GM12878 (cell line): ENCODE measurements around the gene SMG6. TPM values are rescaled to one million over a fixed set of nuclear protein-coding genes. Genes with fewer than 3 reads are reported as not detected.

Experiments
- ATAC-seq: fragments of 200-7000 bp; cut with Tn5 transposase; 3 replicates; pipeline ENCODE4 v1.9.1; 2020; ENCODE audit warnings: mild to moderate bottlenecking, moderate library complexity
- BruUV-seq: library from RNA; stranded (reverse); fragments of 400-500 nt; replicated peaks from 2 replicates; lab custom pipeline; 2021; lab: Mats Ljungman, UMichigan
- CTCF ChIA-PET: fragments of 300-600 bp; sonication (Branson Sonifier 250); formaldehyde crosslinking; extraction: SDS; loops from one replicate; lab custom pipeline; 2021; ENCODE audit warnings: inconsistent platforms; lab: Yijun Ruan, JAX
- POLR2A ChIA-PET: fragments of 350-600 bp; formaldehyde crosslinking; extraction: SDS; loops from one replicate; lab custom pipeline; 2021; ENCODE audit warnings: inconsistent platforms; lab: Charles Lee
- RAD21 ChIA-PET: fragments of 300-600 bp; sonication (Branson Sonifier 250); formaldehyde crosslinking; loops from one replicate; lab custom pipeline; 2023; ENCODE audit warnings: antibody characterized with exemption; ENCODE audit not compliant: unreplicated experiment; lab: Charles Lee
- SMC1A ChIA-PET: fragments of 300-600 bp; sonication (Branson Sonifier 250); formaldehyde crosslinking; loops from one replicate; lab custom pipeline; 2023; ENCODE audit not compliant: unreplicated experiment, uncharacterized antibody; lab: Charles Lee
- DNase-seq: peaks from one replicate; pipeline ENCODE4 v3.0.0-alpha.2; 2011; ENCODE audit warnings: low read depth, low spot score
- FAIRE-seq: peaks from 3 replicates; lab custom pipeline; 2011; peaks lifted over from hg19 to GRCh38; lab: Jason Lieb, UNC
- H2AFZ ChIP-seq: 2 replicates; pipeline ENCODE4 v1.6.0; 2011; ENCODE audit warnings: low read depth, low read length, control low read depth; ENCODE audit not compliant: control insufficient read depth
- H3K27ac ChIP-seq: 2 replicates; pipeline ENCODE4 v1.5.1; 2011; ENCODE audit warnings: control low read depth; ENCODE audit not compliant: control insufficient read depth, insufficient read depth
- H3K27me3 ChIP-seq, 2 experiments: replicated peaks in 1 of 2; 2 replicates each; pipeline versions ENCODE4 v1.6.0 to v1.6.1; 2011; ENCODE audit warnings: low read length in 1 of 2; ENCODE audit not compliant: control insufficient read depth in 2 of 2, insufficient read depth in 2 of 2
- H3K36me3 ChIP-seq, 2 experiments: 2 replicates each; pipeline ENCODE4 v1.5.1; 2011; ENCODE audit warnings: low read length in 1 of 2; ENCODE audit not compliant: control insufficient read depth in 2 of 2, insufficient read depth in 2 of 2
- H3K4me1 ChIP-seq: 2 replicates; pipeline ENCODE4 v1.6.1; 2011; ENCODE audit warnings: mild to moderate bottlenecking, low read length, moderate library complexity, mixed read lengths; ENCODE audit not compliant: control insufficient read depth, insufficient read depth
- H3K4me2 ChIP-seq: 2 replicates; pipeline ENCODE4 v1.6.0; 2011; ENCODE audit warnings: control low read depth; ENCODE audit not compliant: control insufficient read depth, insufficient read depth
- H3K4me3 ChIP-seq: fragments of 200-600 bp; sonication (generic); 2 replicates; pipeline ENCODE4 v1.5.1; 2016
- H3K79me2 ChIP-seq: 2 replicates; pipeline ENCODE4 v1.6.0; 2011; ENCODE audit warnings: low read length; ENCODE audit not compliant: control insufficient read depth, insufficient read depth
- H3K9ac ChIP-seq: 2 replicates; pipeline ENCODE4 v1.8.0; 2011; ENCODE audit warnings: low read length, control low read depth, mixed read lengths; ENCODE audit not compliant: control insufficient read depth, insufficient read depth
- H3K9me3 ChIP-seq: replicated peaks from 3 replicates; pipeline ENCODE4 v1.5.1; 2011; ENCODE audit warnings: mild to moderate bottlenecking, low read length; ENCODE audit not compliant: control insufficient read depth, insufficient read depth
- H4K20me1 ChIP-seq: 2 replicates; pipeline ENCODE4 v1.6.0; 2011; ENCODE audit not compliant: control insufficient read depth, insufficient read depth
- CEBPB ChIP-seq, 2 experiments: fragments of 150-350 bp in 1 of 2; IDR thresholded peaks; 2 replicates each; pipeline ENCODE4 v1.6.1; 2012 to 2014; ENCODE audit warnings: low read depth in 2 of 2, low read length in 2 of 2, borderline replicate concordance in 1 of 2, inconsistent platforms in 1 of 2
- CHD1 ChIP-seq: IDR thresholded peaks from 2 replicates; pipeline ENCODE4 v1.6.1; 2012; ENCODE audit warnings: low read depth, low read length, improper control_type of control experiment
- IKZF1 ChIP-seq: fragments of 450-650 bp; conservative IDR thresholded peaks from 2 replicates; pipeline ENCODE4 v1.6.1; 2017; ENCODE audit warnings: antibody characterized with exemption, mild to moderate bottlenecking
- LARP7 ChIP-seq: fragments of 450-650 bp; IDR thresholded peaks from 2 replicates; pipeline ENCODE4 v1.6.1; 2017; ENCODE audit warnings: mild to moderate bottlenecking
- MEF2A ChIP-seq: IDR thresholded peaks from 2 replicates; pipeline ENCODE4 v1.6.1; 2011; ENCODE audit warnings: low read depth, mild to moderate bottlenecking, low read length, moderate library complexity; ENCODE audit not compliant: insufficient read depth
- MTA3 ChIP-seq: IDR thresholded peaks from 2 replicates; pipeline ENCODE4 v1.6.1; 2012; ENCODE audit warnings: low read length, inconsistent platforms, borderline replicate concordance
- MYB ChIP-seq: fragments of 150-350 bp; IDR thresholded peaks from 2 replicates; pipeline ENCODE4 v1.6.1; 2014; ENCODE audit warnings: mild to moderate bottlenecking, low read depth, low read length, borderline replicate concordance
- NFIC ChIP-seq: IDR thresholded peaks from 2 replicates; pipeline ENCODE4 v1.6.1; 2012; ENCODE audit warnings: low read depth, mild to moderate bottlenecking, inconsistent platforms, low read length, moderate library complexity
- NFYB ChIP-seq: IDR thresholded peaks from 2 replicates; pipeline ENCODE4 v1.6.1; 2011; ENCODE audit warnings: low read depth, mild to moderate bottlenecking, low read length, improper control_type of control experiment, moderate library complexity; ENCODE audit not compliant: insufficient read depth
- POLR2AphosphoS5 ChIP-seq: IDR thresholded peaks from 2 replicates; pipeline ENCODE4 v1.6.1; 2011; ENCODE audit warnings: mild to moderate bottlenecking, low read length, inconsistent platforms
- SIN3A ChIP-seq: IDR thresholded peaks from 2 replicates; pipeline ENCODE4 v1.6.1; 2012; ENCODE audit warnings: low read depth, low read length, improper control_type of control experiment
- SMAD1 ChIP-seq: fragments of 450-650 bp; IDR thresholded peaks from 2 replicates; pipeline ENCODE4 v1.6.1; 2018; ENCODE audit warnings: mild to moderate bottlenecking, low read depth; ENCODE audit not compliant: partially characterized antibody
- SRF ChIP-seq, 2 experiments: IDR thresholded peaks; 2 replicates each; pipeline ENCODE4 v1.6.1; 2011; ENCODE audit warnings: low read depth in 2 of 2, low read length in 2 of 2, mild to moderate bottlenecking in 1 of 2, moderate library complexity in 1 of 2
- WGBS: methylation state at CpG from one replicate; pipeline ENCODE4 v1.1.6; 2016; ENCODE audit warnings: low lambda C conversion rate; ENCODE audit not compliant: insufficient replicate concordance, insufficient coverage; ENCODE audit errors: missing lambda C conversion rate; 5-methylcytosine and 5-hydroxymethylcytosine counted together
- in situ Hi-C: fragments of 300-500 bp; cut with MboI; formaldehyde crosslinking; loops from 9 replicates; pipeline ENCODE4 v1.14.3; 2018; ENCODE audit warnings: mixed read lengths
- intact Hi-C: fragments of 100-400 bp; cut with micrococcal nuclease; formaldehyde crosslinking; loops from one replicate; pipeline ENCODE4 v1.14.2; 2022; ENCODE audit not compliant: unreplicated experiment
- polyA plus RNA-seq, 11 experiments: library from polyadenylated mRNA; depleted of rRNA in 4 of 11; unstranded in 6 of 11; stranded (reverse) in 5 of 11; fragments of >200 nt; fragmentation: Nextera tagmentation in 4 of 11; fragmentation: Illumina TruSeq in 1 of 11; extraction: Ambion mirVana in 4 of 11; extraction: Trizol in 1 of 11; gene quantifications; 1 replicate in 1 of 11; 2 replicates in 10 of 11; pipeline versions ENCODE4 v1.2.1 to v1.2.3, GENCODE V29; 2011 to 2016; ENCODE audit warnings: inconsistent platforms in 2 of 11, missing spikeins in 2 of 11, low read depth in 1 of 11
- total RNA-seq, 4 experiments: library from RNA; depleted of rRNA in 3 of 4; stranded (reverse); fragments of >200 nt in 3 of 4; fragmentation: Illumina TruSeq in 1 of 4; extraction: Trizol in 1 of 4; gene quantifications; 2 replicates each; pipeline versions ENCODE4 v1.2.1 to v1.2.3, GENCODE V29; 2013 to 2021
- TF ChIP-seq, protein P1 (sequence below): IDR thresholded peaks from 2 replicates; pipeline ENCODE4 v1.6.1; 2012; ENCODE audit warnings: low read depth, low read length, improper control_type of control experiment
- TF ChIP-seq, protein P2 (sequence below): fragments of 450-650 bp; IDR thresholded peaks from 2 replicates; pipeline ENCODE4 v1.6.1; 2016; ENCODE audit warnings: mild to moderate bottlenecking, moderate library complexity, borderline replicate concordance
- TF ChIP-seq, protein P3 (sequence below): fragments of 450-650 bp; formaldehyde crosslinking; IDR thresholded peaks from 2 replicates; pipeline ENCODE4 v1.4.0; 2022; ENCODE audit warnings: mild to moderate bottlenecking, moderate library complexity

SMG6 gene
- total and polyA plus RNA-seq, 10 of the 15 experiments (the other 5 are each of a cell fraction or from before 2014, with no cell fraction given), result 0.58 to 28.7 (median 15.7) TPM

DNA sequence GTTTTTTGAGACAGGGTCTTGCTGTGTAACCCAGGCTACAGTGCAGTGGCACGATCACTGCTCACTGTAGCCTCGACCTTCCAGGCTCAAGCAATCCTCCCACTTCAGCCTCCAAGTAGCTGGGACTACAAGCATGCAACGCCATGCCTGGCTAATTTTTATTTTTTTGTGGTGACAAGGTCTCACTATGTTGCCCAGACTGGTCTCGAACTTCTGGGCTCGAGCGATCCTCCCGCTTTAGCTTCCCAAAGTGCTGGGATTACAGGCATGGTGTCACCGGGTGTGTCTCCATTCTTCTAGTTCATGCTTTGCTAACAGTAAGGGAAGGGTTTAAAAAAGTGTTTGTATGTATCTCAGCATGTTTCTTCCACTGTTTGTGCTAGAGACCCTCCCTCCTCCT, 146.9 kb downstream of the SMG6 start:
- H3K4me3 ChIP-seq, result no peak overlapping the region
- H3K27ac ChIP-seq, result no peak overlapping the region
- CTCF ChIA-PET, result interaction anchor here (1.1 to 1.8 kb wide), 4 partner anchors 12 to 91 kb away, joined by 3 to 5 read pairs (median 4); no protein-coding TSS in a partner anchor
- FAIRE-seq, result no peak
- no peak for ATAC-seq
- over 99% methylated on average over 8 of the region's 8 CpGs for WGBS
- no peak overlapping the region for H2AFZ ChIP-seq
- H3K4me1 ChIP-seq, result no peaks in the 10 kb centered on the region
- RAD21 ChIA-PET, result interaction anchor here (1.4 to 2.3 kb wide), 2 partner anchors 67 to 88 kb away, joined by 6 to 7 read pairs; no protein-coding TSS in a partner anchor
- BruUV-seq, result no TSS peak
- SMC1A ChIA-PET, result interaction anchor here (1.3 to 1.4 kb wide), 2 partner anchors 34 to 83 kb away, joined by 3 to 6 read pairs; no protein-coding TSS in a partner anchor
- POLR2A ChIA-PET, result interaction anchor here (0.6 to 0.9 kb wide), 3 partner anchors 26 to 122 kb away, joined by 3 read pairs; no protein-coding TSS in a partner anchor
- no peaks in the 10 kb centered on the region for H4K20me1 ChIP-seq
- in situ Hi-C loops (no loop called here), intact Hi-C loops (no loop called here)
- no peak overlapping the region for H3K9ac ChIP-seq
- no peaks in the 10 kb centered on the region for H3K79me2 ChIP-seq
- no peaks in the 10 kb centered on the region for H3K27me3 ChIP-seq
- DNase-seq, result no peak
- no peak overlapping the region for H3K4me2 ChIP-seq
- H3K9me3 ChIP-seq, result no peaks in the 10 kb centered on the region
- H3K36me3 ChIP-seq, result peaks cover 5 to 8% of the 10 kb centered on the region in 2 experiments; a peak in 3 of 4 replicates
- TF ChIP-seq MYB (no peak), MTA3 (no peak), NFYB (no peak), MEF2A (no peak), NFIC (no peak), SRF (IDR thresholded peaks at IDR 0.05; ENCODE audit: low read depth in 2 of 2, low read length in 2 of 2) (no peak), SMAD1 (no peak), CEBPB (IDR thresholded peaks at IDR 0.05; ENCODE audit: borderline replicate concordance in 1 of 2, low read depth in 2 of 2, low read length in 2 of 2) (no peak), LARP7 (no peak), SIN3A (no peak), CHD1 (no peak), IKZF1 (no peak), POLR2AphosphoS5 (no peak)
- TF ChIP-seq, protein P1, sequence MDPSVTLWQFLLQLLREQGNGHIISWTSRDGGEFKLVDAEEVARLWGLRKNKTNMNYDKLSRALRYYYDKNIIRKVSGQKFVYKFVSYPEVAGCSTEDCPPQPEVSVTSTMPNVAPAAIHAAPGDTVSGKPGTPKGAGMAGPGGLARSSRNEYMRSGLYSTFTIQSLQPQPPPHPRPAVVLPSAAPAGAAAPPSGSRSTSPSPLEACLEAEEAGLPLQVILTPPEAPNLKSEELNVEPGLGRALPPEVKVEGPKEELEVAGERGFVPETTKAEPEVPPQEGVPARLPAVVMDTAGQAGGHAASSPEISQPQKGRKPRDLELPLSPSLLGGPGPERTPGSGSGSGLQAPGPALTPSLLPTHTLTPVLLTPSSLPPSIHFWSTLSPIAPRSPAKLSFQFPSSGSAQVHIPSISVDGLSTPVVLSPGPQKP, result no peak
- TF ChIP-seq, protein P2, sequence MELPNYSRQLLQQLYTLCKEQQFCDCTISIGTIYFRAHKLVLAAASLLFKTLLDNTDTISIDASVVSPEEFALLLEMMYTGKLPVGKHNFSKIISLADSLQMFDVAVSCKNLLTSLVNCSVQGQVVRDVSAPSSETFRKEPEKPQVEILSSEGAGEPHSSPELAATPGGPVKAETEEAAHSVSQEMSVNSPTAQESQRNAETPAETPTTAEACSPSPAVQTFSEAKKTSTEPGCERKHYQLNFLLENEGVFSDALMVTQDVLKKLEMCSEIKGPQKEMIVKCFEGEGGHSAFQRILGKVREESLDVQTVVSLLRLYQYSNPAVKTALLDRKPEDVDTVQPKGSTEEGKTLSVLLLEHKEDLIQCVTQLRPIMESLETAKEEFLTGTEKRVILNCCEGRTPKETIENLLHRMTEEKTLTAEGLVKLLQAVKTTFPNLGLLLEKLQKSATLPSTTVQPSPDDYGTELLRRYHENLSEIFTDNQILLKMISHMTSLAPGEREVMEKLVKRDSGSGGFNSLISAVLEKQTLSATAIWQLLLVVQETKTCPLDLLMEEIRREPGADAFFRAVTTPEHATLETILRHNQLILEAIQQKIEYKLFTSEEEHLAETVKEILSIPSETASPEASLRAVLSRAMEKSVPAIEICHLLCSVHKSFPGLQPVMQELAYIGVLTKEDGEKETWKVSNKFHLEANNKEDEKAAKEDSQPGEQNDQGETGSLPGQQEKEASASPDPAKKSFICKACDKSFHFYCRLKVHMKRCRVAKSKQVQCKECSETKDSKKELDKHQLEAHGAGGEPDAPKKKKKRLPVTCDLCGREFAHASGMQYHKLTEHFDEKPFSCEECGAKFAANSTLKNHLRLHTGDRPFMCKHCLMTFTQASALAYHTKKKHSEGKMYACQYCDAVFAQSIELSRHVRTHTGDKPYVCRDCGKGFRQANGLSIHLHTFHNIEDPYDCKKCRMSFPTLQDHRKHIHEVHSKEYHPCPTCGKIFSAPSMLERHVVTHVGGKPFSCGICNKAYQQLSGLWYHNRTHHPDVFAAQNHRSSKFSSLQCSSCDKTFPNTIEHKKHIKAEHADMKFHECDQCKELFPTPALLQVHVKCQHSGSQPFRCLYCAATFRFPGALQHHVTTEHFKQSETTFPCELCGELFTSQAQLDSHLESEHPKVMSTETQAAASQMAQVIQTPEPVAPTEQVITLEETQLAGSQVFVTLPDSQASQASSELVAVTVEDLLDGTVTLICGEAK, result no peak
- TF ChIP-seq, protein P3, sequence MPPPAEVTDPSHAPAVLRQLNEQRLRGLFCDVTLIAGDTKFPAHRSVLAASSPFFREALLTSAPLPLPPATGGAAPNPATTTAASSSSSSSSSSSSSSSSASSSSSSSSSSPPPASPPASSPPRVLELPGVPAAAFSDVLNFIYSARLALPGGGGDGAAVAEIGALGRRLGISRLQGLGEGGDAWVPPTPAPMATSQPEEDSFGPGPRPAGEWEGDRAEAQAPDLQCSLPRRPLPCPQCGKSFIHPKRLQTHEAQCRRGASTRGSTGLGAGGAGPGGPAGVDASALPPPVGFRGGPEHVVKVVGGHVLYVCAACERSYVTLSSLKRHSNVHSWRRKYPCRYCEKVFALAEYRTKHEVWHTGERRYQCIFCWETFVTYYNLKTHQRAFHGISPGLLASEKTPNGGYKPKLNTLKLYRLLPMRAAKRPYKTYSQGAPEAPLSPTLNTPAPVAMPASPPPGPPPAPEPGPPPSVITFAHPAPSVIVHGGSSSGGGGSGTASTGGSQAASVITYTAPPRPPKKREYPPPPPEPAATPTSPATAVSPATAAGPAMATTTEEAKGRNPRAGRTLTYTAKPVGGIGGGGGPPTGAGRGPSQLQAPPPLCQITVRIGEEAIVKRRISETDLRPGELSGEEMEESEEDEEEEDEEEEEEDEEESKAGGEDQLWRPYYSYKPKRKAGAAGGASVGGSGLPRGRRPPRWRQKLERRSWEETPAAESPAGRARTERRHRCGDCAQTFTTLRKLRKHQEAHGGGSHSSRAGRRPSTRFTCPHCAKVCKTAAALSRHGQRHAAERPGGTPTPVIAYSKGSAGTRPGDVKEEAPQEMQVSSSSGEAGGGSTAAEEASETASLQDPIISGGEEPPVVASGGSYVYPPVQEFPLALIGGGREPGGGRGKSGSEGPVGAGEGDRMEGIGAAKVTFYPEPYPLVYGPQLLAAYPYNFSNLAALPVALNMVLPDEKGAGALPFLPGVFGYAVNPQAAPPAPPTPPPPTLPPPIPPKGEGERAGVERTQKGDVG, result no peak
